HT-29 (cell line): ENCODE data around the gene ACTR3. TPM values are rescaled to one million over a fixed set of nuclear protein-coding genes. Genes with fewer than 3 reads are reported as not detected.

Source experiments
- DNase-seq: peaks from one replicate; pipeline ENCODE4 v3.0.0-alpha.2; 2015; ENCODE audit warnings: low spot score
- total RNA-seq: library from RNA; depleted of rRNA; stranded (reverse); fragments of >200 nt; shearing (Covaris generic); gene quantifications from 2 replicates; pipeline ENCODE4 v1.2.3, GENCODE V29; 2014

ACTR3 gene
- total RNA-seq, 1 experiment from 2014 or later, result 164 TPM

GRCh38 chr2:113965644-113966043 lies 75.8 kb downstream of the ACTR3 start:
- DNase-seq, result peak; percentile 65

- no peak for DNase-seq
Observed at GRCh38 chr2:113966171-113966570, 76.3 kb downstream of the ACTR3 start.

GRCh38 chr2:113966832-113967231 lies 76.9 kb downstream of the ACTR3 start:
- DNase-seq, result no peak

DNA sequence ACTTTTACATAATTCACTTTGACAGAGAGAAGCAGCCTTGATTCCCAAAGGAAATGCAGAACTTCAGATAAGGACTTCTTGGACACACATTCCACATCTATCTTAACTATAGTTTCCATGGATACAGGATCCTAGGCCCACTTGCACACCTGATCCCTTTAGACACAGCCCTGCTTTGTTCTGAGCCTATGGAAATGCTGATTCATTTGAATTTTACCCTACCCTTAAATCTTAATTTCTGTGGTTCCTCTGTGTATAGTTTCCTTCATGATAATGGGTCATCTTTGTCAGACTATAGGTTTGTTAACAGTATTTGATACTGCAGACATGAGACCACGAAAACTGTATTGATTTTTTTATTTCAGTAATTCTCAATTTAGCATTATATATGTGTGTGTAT lies 77.4 kb downstream of the ACTR3 start:
- DNase-seq, result no peak

DNA sequence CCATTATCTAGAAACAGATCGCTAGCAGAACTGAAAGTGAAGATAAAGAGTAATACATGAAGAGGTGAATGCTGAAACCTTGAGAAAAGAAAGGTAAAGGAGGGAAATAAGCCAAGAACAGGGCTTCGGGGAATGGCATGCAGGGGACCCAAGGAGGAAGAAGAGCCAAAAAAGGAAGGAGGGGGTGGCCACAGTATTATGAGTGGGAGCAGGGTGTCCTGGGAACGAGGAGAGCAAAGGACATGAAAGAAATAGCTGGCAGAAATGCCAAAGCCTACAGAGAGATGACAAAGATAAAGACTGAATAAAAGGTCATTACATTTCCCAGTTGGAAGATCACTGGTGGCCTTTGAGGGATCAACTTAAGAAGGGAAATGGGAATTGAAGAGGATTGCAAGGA lies 82.9 kb downstream of the ACTR3 start:
- DNase-seq, result no peak

DNA sequence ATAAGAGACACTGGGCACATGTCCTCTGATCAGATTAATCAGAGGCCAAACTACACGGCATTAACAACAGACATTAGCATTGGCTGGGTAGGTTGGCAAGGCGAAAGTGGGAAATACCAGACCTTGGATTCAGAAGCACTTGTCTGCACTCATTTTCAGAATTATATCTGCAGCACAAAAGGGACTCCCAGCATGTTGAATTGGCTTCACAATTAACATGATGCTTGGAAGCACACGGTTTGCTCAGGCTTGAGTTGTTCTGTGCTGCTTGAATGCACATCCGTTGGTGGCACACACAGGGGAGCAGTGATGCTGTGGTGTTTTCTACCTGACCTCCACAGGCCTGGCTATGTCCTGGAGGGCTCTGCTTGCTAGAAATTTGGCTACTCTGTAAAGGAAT lies 83.9 kb downstream of the ACTR3 start:
- DNase-seq, result no peak

DNA sequence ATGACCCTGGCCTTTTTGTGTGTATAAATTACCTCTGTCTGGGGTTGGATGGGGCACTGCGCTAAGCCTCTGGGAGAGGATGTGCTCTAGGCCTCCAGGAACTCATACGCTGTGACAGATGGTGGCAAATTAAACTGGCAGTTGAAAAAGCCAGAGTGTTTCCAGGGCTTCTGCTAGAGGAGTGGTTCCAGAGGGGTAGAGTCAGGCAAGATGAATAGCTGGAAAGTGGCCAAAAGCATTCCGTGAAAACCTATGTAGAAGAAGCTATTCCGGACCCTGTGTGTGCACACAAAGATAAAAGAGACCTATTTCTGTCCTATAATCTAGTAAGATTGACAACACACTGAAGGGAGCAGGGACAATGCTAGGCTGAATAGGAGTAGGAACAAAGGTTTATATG lies 84.8 kb downstream of the ACTR3 start:
- no peak for DNase-seq

DNA sequence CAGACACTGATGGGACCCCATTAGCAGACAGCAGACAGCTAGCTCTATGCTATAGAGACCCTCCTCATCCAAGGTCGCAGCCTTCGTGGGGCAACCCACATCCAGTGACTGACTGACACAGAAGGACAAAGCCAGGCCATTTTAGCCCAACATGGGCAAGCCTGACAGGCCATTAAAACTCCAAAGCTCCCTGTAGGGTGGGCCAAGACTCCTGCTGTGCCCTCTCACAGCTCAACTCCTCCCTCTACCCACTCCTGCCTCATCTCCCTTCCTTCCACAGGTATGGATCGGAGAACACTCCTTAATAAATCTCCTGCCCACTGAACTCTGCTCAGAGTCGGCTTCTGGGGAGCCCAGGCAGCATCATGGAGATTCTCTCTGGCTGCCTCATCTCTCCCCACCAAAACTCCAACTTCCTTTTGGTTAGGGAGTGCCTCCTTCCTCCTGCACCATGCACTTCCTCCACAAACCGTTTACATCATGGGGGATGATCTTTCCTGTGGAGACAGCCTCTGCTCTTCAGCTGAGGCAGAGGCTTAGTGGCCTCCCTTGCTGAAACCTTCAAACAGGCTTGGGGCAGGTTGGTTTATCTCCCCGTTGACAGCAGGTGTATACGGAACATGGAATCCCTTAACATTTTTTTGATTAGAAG lies 86.5 kb downstream of the ACTR3 start:
- DNase-seq, result no peak

DNA sequence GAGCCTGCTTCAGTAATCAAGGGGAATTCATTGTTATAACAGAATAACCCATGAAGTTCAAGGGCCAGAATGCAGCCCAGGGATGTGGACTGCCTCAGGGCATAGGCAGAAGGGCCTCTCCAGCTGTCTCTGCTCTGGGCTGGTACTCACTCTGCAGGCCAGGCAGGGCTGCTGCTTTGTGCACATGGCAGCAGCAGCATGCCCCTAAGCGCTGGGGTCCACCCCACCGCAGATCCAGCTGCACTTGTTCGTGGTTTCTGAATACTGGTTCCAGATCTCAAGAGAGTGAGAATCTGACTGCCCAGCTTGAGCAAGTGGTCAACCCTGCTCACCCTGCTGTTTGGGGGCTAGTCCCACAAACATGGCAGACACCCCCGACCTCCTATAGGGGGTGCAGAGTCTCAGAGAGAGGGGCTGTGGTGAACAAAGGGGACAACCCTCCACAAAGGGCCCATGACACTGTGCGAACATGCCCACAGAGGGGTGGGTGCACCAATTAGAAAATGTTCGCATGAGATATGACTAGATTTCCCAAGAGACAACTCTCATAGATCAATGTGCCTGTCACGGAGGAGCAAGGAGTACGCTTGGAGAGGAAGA lies 87.3 kb downstream of the ACTR3 start:
- no peak for DNase-seq

DNA sequence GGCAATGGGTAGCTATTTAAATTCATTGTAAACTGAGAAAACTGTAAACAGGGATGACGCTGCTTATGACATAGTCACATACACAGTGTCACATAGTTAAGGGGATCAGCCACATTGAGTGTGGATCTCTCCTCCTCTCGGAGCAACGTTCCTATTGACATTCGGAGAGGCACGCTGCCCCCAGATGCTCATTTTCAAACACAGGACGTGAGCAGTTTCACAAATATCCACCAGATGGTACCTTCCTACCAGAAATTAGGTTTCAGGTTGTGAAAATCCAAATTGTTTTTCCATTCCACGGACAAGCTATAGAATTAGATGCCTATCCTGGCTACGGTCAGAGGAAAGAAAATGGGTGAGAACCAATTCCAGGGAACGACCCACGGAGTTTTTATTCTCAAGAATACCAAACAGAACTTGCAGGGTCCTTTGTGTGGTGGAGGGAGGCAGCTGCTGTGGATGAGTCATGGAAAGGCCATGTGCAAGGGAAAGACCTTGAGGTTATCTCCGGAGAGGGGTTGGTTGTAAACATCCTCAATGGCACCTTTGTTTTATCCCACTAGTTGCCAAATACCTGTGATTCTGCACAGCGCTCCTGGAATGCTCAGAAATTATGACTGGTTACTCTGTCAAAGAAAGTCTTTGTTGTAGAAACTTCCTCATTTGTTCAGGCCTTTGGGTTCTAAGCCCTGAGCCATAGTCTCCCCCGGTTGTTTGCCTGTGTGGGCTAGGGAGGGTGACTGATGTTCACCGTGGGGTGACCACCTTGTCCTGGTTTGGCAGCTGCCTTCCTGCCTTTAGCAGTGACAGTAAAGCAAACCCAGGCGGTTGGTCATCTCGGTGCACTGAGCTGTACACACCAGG lies 88.0 kb downstream of the ACTR3 start:
- peak; percentile 86 for DNase-seq

- DNase-seq, result no peak
Observed at GRCh38 chr2:113978524-113979190, 88.8 kb downstream of the ACTR3 start.

- no peak for DNase-seq
Observed at GRCh38 chr2:113979191-113980128, 89.6 kb downstream of the ACTR3 start.

- DNase-seq, result no peak
Observed at GRCh38 chr2:113980946-113981345, 91.1 kb downstream of the ACTR3 start.

DNA sequence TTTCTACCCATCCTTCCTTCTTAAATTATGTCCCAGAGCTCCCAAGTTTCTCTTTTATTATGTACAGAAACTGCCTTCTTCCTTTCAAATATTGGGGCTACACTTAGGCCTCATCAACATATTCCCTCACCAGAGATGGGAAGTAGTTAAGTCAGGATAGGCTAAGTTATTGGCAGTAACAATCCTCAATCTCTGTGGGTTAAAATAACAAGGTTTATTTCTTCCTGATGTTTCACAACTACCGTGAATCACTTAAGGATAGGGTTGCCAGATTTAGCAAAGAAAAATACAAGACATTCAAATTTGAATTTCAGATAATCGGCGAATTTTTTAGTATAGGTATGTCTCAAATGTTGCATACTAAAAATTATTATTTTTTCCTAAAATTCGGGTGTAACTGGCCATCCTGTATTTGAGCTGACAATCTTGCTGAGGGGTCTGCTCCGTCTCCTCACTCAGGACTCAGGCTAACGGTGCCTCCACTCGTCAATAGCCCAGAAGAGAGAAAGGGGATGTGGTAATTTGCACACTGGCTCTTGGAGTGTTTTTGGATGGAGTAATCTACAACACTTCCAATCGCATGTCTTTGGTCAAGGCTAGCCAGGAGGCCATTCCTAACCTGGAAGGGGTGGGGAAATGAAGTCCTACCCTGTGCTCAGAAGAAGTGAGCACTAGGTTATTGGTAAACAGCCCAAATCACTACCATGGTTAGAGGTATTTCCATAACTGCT lies 91.7 kb downstream of the ACTR3 start:
- DNase-seq, result no peak

GRCh38 chr2:113985554-113986397 lies 95.9 kb downstream of the ACTR3 start:
- no peak for DNase-seq

DNA sequence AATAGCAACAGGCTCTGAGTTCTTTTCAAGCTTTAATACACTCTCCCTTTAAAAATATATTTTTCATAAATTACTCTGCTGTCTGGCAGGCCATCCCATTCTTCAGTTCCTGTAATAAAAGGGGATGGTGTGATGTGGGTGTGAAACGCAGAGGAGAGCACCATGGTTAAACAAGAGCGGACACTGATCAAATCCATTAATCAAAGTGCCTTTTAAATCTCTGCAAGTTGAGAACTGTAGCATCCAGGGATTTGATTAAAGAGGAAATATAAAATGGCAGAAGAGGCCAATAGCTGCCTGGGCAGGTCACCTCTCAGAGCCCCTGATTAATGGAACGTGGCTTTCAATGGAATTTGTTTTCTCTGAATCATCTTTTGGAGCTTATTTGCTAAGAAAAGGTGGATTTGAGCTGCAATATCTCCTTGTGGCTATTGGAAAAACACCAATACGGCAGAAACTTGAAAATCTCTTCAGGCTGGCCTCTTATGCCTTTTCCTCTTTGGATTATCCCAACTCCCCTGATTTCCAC lies 96.9 kb downstream of the ACTR3 start:
- DNase-seq, result no peak

GRCh38 chr2:113992090-113992489 lies 102.2 kb downstream of the ACTR3 start:
- no peak for DNase-seq

DNA sequence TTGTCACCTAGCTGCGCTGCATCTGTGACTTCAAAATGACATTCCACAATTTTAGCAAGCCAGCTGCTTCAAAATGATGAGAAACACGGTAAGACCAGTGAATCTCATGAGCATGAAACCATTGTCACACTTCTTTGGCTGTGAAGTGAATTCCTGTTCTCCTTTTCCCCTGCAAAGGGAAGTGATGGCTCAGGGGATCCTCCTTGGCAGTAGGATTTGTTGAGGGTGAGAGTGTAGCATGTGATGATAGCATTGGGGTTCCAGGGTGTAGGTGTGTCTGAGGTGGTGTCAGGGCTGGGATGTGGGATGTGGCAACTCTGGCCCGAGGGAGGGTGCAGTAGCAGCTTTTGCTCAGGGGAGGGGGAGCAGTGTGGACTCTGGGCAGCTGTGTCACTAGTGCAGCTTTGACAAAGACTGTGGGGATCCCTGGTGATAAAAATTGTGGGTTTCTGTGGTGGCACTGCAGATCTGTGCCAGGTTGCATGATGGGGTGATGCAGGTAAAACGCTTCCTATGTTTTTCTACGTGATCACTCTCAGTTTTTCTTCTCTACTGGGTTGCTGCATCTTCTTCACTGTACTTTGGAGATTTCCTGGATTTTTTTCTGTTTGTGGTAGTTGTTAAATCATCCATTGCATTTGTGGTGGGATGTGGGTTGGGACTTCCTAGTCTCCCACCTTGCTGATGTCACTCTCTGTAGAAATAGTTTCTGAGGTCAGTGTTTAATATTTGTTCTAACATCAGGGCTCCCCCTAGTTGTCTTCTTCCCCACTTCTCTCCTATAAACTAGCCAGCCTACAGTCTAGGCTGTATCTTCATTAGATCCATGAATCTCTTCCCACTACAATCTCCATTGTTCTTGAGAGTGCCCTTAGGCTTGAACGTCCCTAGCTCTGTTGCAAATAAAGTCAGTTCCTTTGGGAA lies 107.0 kb downstream of the ACTR3 start:
- no peak for DNase-seq
